Neural progenitor cell (in vitro differentiated cells): ENCODE data around the gene MORC2. TPM values are rescaled to one million over a fixed set of nuclear protein-coding genes. Genes with fewer than 3 reads are reported as not detected.

Experiments used
- DNase-seq: peaks from one replicate; pipeline ENCODE4 v3.0.0-alpha.2; 2016; ENCODE audit warnings: low spot score
- H2AFZ ChIP-seq: fragments of 200-600 bp; sonication (generic); replicated peaks from 2 replicates; pipeline ENCODE4 v1.6.1; 2016; ENCODE audit warnings: antibody characterized with exemption
- H3F3A ChIP-seq: fragments of 200-600 bp; sonication (generic); 2 replicates; pipeline ENCODE4 v1.6.1; 2016; ENCODE audit warnings: antibody characterized with exemption, low read depth
- H3K27ac ChIP-seq: fragments of 200-600 bp; sonication (generic); 2 replicates; pipeline ENCODE4 v1.5.1; 2016; ENCODE audit warnings: mild to moderate bottlenecking
- H3K27me3 ChIP-seq: fragments of 200-600 bp; sonication (generic); 2 replicates; pipeline ENCODE4 v1.6.1; 2016; ENCODE audit warnings: mild to moderate bottlenecking, moderate library complexity
- H3K36me3 ChIP-seq: fragments of 200-600 bp; sonication (generic); 2 replicates; pipeline ENCODE4 v1.5.1; 2016
- H3K4me1 ChIP-seq: fragments of 200-600 bp; sonication (generic); 2 replicates; pipeline ENCODE4 v1.6.1; 2016; ENCODE audit warnings: mixed run types
- H3K4me2 ChIP-seq: fragments of 200-600 bp; sonication (generic); 2 replicates; pipeline ENCODE4 v1.6.1; 2016
- H3K4me3 ChIP-seq: fragments of 200-600 bp; sonication (generic); 2 replicates; pipeline ENCODE4 v1.5.1; 2016
- H3K79me2 ChIP-seq: fragments of 200-600 bp; sonication (generic); 2 replicates; pipeline ENCODE4 v1.6.1; 2016; ENCODE audit warnings: low read depth
- H3K9ac ChIP-seq: fragments of 200-600 bp; sonication (generic); 2 replicates; pipeline ENCODE4 v1.6.1; 2016
- H3K9me3 ChIP-seq: fragments of 200-600 bp; sonication (generic); 2 replicates; pipeline ENCODE4 v1.5.1; 2016; ENCODE audit warnings: low read depth
- H4K20me1 ChIP-seq: fragments of 200-600 bp; sonication (generic); 2 replicates; pipeline ENCODE4 v1.6.1; 2016; ENCODE audit warnings: low read depth
- H3K27ac Mint-ChIP-seq: 3 replicates; pipeline ENCODE4 v1.8.0; 2021; ENCODE audit warnings: mixed read lengths
- H3K27me3 Mint-ChIP-seq: 2 replicates; pipeline ENCODE4 v1.8.0; 2022; ENCODE audit warnings: low read depth, mild to moderate bottlenecking, inconsistent platforms, moderate library complexity, mixed read lengths; ENCODE audit not compliant: insufficient read depth
- H3K36me3 Mint-ChIP-seq: 3 replicates; pipeline ENCODE4 v1.8.0; 2021; ENCODE audit warnings: mixed read lengths
- H3K4me1 Mint-ChIP-seq: 3 replicates; pipeline ENCODE4 v1.8.0; 2021; ENCODE audit warnings: mixed read lengths
- H3K4me3 Mint-ChIP-seq: 3 replicates; pipeline ENCODE4 v1.8.0; 2021; ENCODE audit warnings: mild to moderate bottlenecking, moderate library complexity, mixed read lengths
- H3K9me3 Mint-ChIP-seq: 3 replicates; pipeline ENCODE4 v1.8.0; 2020; ENCODE audit warnings: mixed read lengths
- CTCF ChIP-seq: fragments of 200-600 bp; sonication (generic); IDR thresholded peaks from 2 replicates; pipeline ENCODE4 v1.5.1; 2017; ENCODE audit warnings: antibody characterized with exemption, mild to moderate bottlenecking
- EZH2 ChIP-seq: fragments of 200-600 bp; sonication (generic); IDR thresholded peaks from 2 replicates; pipeline ENCODE4 v1.6.1; 2017; ENCODE audit warnings: antibody characterized with exemption, mild to moderate bottlenecking, moderate library complexity
- EZH2phosphoT487 ChIP-seq: fragments of 200-600 bp; sonication (generic); IDR thresholded peaks from 2 replicates; pipeline ENCODE4 v1.6.1; 2017; ENCODE audit warnings: antibody characterized with exemption
- total RNA-seq: library from RNA; depleted of rRNA; stranded (reverse); fragments of >200 nt; gene quantifications from 2 replicates; pipeline ENCODE4 v1.2.3, GENCODE V29; 2015; ENCODE audit warnings: low replicate concordance

The MORC2 gene
- total RNA-seq, 1 donor from 2014 or later, result 29.8 TPM

- H2AFZ ChIP-seq, result no peak overlapping the region
- H3K27me3 Mint-ChIP-seq, result peaks cover 5% of the 10 kb centered on the region
- H3K36me3 ChIP-seq, result no peaks in the 10 kb centered on the region
- H3K27me3 ChIP-seq, result no peaks in the 10 kb centered on the region
- no peak overlapping the region for H3K4me2 ChIP-seq
- H3K36me3 Mint-ChIP-seq, result peaks cover 4% of the 10 kb centered on the region
- no peaks in the 10 kb centered on the region for H3K79me2 ChIP-seq
- no peak overlapping the region for H3K27ac ChIP-seq
- H3K9ac ChIP-seq, result no peak overlapping the region
- no peak for DNase-seq
- H3K9me3 Mint-ChIP-seq, result no peaks in the 10 kb centered on the region
- H3K4me3 ChIP-seq, result no peak overlapping the region
- no peaks in the 10 kb centered on the region for H3F3A ChIP-seq
- H3K27ac Mint-ChIP-seq, result no peak overlapping the region
- no peaks in the 10 kb centered on the region for H4K20me1 ChIP-seq
- no peaks in the 10 kb centered on the region for H3K9me3 ChIP-seq
- peaks cover 16% of the 10 kb centered on the region for H3K4me1 ChIP-seq
- no peak for TF ChIP-seq EZH2phosphoT487
- TF ChIP-seq EZH2, result no peak
- no peak for TF ChIP-seq CTCF
- H3K4me3 Mint-ChIP-seq, result no peak overlapping the region
- peaks cover 4% of the 10 kb centered on the region for H3K4me1 Mint-ChIP-seq
Observed at GRCh38 chr22:30884211-30885000, 84.2 kb downstream of the MORC2 start.

GRCh38 chr22:30883586-30884145, 84.9 kb downstream of the MORC2 start:
- H3K9ac ChIP-seq, result no peak overlapping the region
- no peaks in the 10 kb centered on the region for H3K79me2 ChIP-seq
- peaks cover 10% of the 10 kb centered on the region for H3K4me1 Mint-ChIP-seq
- H3K9me3 Mint-ChIP-seq, result no peaks in the 10 kb centered on the region
- no peak overlapping the region for H2AFZ ChIP-seq
- peaks cover 8% of the 10 kb centered on the region for H3K27me3 Mint-ChIP-seq
- peaks cover 1% of the 10 kb centered on the region for H3K36me3 Mint-ChIP-seq
- H3K4me1 ChIP-seq, result peaks cover 16% of the 10 kb centered on the region
- no peak for DNase-seq
- H3K4me3 ChIP-seq, result no peak overlapping the region
- no peaks in the 10 kb centered on the region for H3K36me3 ChIP-seq
- no peaks in the 10 kb centered on the region for H4K20me1 ChIP-seq
- no peak overlapping the region for H3K27ac Mint-ChIP-seq
- no peak overlapping the region for H3K4me2 ChIP-seq
- no peak overlapping the region for H3K4me3 Mint-ChIP-seq
- TF ChIP-seq EZH2phosphoT487 (no peak), EZH2 (no peak), CTCF (no peak)
- no peaks in the 10 kb centered on the region for H3K27me3 ChIP-seq
- no peak overlapping the region for H3K27ac ChIP-seq
- H3K9me3 ChIP-seq, result no peaks in the 10 kb centered on the region
- no peaks in the 10 kb centered on the region for H3F3A ChIP-seq

- H3K4me3 Mint-ChIP-seq, result no peak overlapping the region
- H3K9me3 Mint-ChIP-seq, result no peaks in the 10 kb centered on the region
- H3K27ac Mint-ChIP-seq, result no peak overlapping the region
- no peaks in the 10 kb centered on the region for H3F3A ChIP-seq
- H3K4me1 Mint-ChIP-seq, result peaks cover 16% of the 10 kb centered on the region
- no peaks in the 10 kb centered on the region for H3K9me3 ChIP-seq
- H3K27me3 Mint-ChIP-seq, result peaks cover 8% of the 10 kb centered on the region
- no peak overlapping the region for H2AFZ ChIP-seq
- H3K36me3 ChIP-seq, result no peaks in the 10 kb centered on the region
- no peaks in the 10 kb centered on the region for H3K36me3 Mint-ChIP-seq
- no peaks in the 10 kb centered on the region for H3K79me2 ChIP-seq
- peaks cover 16% of the 10 kb centered on the region for H3K4me1 ChIP-seq
- H3K4me3 ChIP-seq, result no peak overlapping the region
- no peak overlapping the region for H3K9ac ChIP-seq
- H3K27me3 ChIP-seq, result no peaks in the 10 kb centered on the region
- no peaks in the 10 kb centered on the region for H4K20me1 ChIP-seq
- no peak overlapping the region for H3K4me2 ChIP-seq
- H3K27ac ChIP-seq, result no peak overlapping the region
- TF ChIP-seq EZH2phosphoT487 (no peak), CTCF (no peak), EZH2 (no peak)
- no peak for DNase-seq
Observed at GRCh38 chr22:30882974-30883533, 85.5 kb downstream of the MORC2 start.
